ENCODE results near the gene PRSS27. TPM values are rescaled to one million over a fixed set of nuclear protein-coding genes. Genes with fewer than 3 reads are reported as not detected.
"Not testable (repeated sequence)": the region's sequence is repeated elsewhere in the genome, so short reads cannot be mapped to it uniquely, and the experiment has no call there.

PRSS27 gene
- total RNA-seq, 2 experiments from 2014 or later, result 1.5 to 1.7 TPM

DNA sequence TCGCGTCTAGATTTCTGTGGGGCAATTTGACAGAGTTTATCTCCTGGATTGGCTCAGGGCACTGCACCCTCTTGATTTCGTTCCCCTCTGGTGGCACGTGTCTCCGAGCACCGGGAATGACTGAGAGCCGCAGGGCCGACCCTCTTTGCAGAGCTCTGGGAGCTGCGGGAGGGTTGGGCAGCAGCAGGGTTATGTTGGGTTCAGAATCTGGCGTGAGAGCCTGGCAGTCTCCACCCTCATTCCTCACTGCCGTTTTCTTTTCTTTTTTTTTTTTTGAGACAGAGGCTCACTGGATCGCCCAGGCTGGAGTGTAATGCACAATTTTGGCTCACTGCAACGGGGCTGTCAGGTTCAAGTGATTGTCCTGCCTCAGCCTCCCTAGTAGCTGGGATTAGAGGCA is 30.6 kb downstream of the PRSS27 start:
- H3K4me1 Mint-ChIP-seq, result peaks cover 24% of the 10 kb centered on the region

DNA sequence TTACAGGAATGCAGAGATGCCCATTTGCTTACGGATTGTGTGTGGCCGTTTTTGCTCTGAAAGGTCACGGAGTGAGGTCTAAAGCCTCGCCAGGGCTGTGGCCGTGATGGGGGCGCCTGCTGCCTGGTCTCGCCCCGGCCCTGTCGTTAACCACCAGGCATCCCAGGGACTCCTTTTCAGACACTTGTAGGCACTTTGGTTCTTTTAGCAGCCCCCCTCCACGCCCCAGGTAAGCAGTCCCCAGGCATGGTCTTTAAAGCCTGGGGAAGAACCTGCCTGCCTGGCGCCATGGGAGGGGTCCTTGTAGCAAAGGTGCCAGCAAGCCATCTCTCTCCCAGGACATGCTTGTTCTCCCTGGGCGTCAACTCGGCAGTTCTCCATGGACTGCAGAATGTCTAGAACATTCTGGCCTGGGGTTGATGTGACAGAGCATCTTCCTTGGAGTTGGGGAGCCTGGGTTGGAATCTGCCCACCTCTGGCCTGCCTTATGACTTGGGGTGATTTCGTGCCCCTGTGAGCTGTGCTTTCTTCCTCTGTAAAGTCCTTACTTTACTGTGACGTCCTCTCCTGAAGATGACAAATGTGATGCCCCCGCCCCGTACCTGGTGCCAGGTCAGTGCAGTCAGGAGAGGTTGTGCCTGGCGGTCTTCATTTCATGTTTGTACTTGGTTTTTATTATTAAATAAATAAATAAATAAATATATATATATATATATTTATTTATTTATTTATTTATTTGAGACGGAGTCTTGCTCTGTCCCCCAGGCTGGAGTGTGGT is 32.3 kb downstream of the PRSS27 start:
- ChIA-PET CTCF (no interaction called here), POLR2A (no interaction called here)
- Mint-ChIP-seq H3K27me3 (no peaks in the 10 kb centered on the region), H3K9me3 (no peaks in the 10 kb centered on the region), H3K36me3 (ENCODE audit: low read depth) (peaks cover 3% of the 10 kb centered on the region), H3K4me1 (peaks cover 29% of the 10 kb centered on the region), H3K27ac (peak overlapping the region; percentile 71), H3K4me3 (peak overlapping the region; percentile 52)
- no peak for DNase-seq

More for the DNA sequence above, 30.6 kb downstream of the PRSS27 start:
- DNase-seq; H3K36me3 Mint-ChIP-seq (ENCODE audit: low read depth); H3K4me3 Mint-ChIP-seq; H3K9me3 Mint-ChIP-seq; H3K27me3 Mint-ChIP-seq; H3K27ac Mint-ChIP-seq; CTCF ChIA-PET; POLR2A ChIA-PET: not testable (repeated sequence)

DNA sequence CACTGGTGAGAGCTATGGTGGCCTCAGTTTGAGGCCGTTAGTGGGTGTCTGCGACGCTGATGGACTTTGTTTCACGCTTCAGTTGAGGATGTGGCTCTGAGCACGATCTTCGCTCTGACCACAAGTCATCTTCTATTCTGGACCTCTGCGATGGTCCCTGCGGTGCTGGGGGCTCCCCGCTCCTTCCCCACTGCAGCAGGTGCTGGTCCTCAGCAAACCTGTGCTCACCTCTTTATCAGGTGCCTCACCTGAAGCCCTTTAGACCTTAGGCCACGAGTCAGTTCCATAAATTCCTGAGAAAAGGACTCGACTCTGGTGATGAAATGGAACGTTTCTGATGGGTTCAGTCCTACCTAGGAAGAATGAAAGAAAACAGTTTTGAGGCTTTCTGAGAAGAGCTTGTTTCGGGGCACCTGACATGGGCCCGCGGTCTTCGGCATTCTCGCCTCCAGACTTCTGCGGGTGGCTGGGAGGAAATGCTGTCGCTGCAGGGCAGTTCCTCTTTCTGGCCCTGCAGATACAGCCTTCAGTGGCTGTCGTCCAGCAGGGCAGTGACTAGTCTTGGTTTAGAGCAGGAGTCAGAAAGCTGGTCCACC is 33.0 kb downstream of the PRSS27 start:
- DNase-seq, result peak; percentile 21
- POLR2A ChIA-PET, result no interaction called here

DNA sequence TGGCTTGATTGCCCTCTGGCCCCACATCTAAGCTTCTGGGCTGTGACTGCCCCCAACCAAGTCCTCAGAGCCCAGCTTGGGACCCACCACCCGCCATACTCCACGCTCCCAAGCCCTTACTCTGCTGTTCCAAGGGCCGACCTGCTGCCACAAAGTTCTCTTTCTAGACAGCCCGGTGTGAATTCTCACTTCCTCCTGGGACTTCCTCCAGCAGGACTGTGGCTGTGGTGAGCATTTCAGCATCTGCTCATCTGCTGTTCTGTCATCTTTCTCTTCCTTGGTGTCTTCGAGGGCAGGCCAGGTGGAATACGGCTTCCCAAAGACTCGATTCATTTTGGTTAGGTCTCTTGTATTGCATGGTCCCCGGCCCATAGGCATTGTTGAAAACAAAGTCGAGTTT is 33.9 kb downstream of the PRSS27 start:
- CTCF ChIA-PET; DNase-seq; H3K27me3 Mint-ChIP-seq; H3K27ac Mint-ChIP-seq; H3K4me3 Mint-ChIP-seq; POLR2A ChIA-PET; H3K9me3 Mint-ChIP-seq; H3K36me3 Mint-ChIP-seq (ENCODE audit: low read depth): not testable (repeated sequence)
- peaks cover 36% of the 10 kb centered on the region for H3K4me1 Mint-ChIP-seq

More for the DNA sequence above, 33.0 kb downstream of the PRSS27 start:
- CTCF ChIA-PET, result no interaction called here
- Mint-ChIP-seq H3K4me1 (peaks cover 31% of the 10 kb centered on the region), H3K27me3 (no peaks in the 10 kb centered on the region), H3K36me3 (ENCODE audit: low read depth) (peaks cover 6% of the 10 kb centered on the region), H3K9me3 (no peaks in the 10 kb centered on the region), H3K4me3 (peak overlapping the region; percentile 52), H3K27ac (peak overlapping the region; percentile 71)

DNA sequence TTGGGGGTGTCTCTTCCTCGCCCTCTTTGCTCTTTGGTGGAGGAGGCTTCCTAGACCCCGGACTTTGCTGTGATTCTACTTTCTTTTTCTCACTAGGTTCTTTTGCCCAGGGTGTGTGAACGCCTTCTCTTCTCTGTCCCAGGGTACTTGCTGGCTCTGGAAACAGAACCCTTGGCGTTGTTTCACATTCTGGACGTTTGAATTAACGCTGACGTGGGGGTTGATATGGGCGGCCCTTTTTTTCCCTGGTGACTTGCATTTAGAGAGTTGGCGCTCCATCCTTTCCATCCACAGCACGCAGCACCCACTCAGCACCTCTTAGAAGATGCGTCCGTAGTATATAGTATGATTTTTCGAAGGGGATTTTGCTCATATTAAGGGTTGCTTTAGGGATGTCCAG is 37.0 kb downstream of the PRSS27 start:
- peak; percentile 33 for DNase-seq
- Mint-ChIP-seq H3K4me3 (peak overlapping the region; percentile 99), H3K27ac (peak overlapping the region; percentile 88), H3K4me1 (peaks cover 35% of the 10 kb centered on the region)
- not testable (repeated sequence) for H3K27me3 Mint-ChIP-seq; H3K9me3 Mint-ChIP-seq; H3K36me3 Mint-ChIP-seq (ENCODE audit: low read depth)
- ChIA-PET POLR2A (interaction anchor here (0.8 to 1.0 kb wide), 2 partner anchors 10 to 37 kb away, joined by 3 to 4 read pairs; partner anchors contain the start of gene PRSS27), CTCF (interaction anchor here (0.7 kb wide), 1 partner anchor 10 kb away, joined by 3 read pairs; no protein-coding TSS in a partner anchor)

DNA sequence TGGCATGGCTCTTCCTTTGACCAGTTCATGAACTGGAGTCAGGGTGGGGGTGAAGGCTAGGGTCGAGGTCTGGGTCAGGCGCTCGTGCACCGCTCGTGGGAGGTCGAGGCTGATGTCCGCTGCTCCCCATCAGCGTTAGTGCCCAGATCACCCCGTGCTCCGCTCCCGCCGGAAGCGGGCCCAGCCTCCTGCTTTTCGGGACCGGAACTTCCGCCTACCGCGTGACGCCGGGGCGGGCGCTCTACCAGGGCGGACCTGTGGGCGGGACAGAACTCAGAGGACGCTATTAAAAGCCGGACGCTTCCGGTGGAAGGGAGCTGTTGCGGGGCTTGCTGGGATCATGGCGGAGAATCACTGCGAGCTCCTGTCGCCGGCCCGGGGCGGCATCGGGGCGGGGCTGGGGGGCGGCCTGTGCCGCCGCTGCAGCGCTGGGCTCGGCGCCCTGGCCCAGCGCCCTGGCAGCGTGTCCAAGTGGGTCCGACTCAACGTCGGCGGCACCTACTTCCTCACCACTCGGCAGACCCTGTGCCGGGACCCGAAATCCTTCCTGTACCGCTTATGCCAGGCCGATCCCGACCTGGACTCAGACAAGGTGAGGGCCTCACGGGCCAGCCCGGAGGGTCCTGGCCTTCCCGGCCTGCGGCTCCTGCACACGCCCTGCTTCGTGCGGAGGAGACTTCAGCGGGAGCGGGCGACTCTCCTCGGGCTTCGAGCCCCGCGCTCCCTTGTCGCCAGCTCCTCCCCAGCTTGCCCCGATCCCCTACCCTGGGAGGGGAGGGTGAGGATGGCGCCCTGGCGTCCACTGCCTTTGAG is 37.6 kb downstream of the PRSS27 start, which contains the start of gene KCTD5:
KCTD5 (plus strand) TSS at position 315 of the 813 bp plus-strand sequence; CDS start at position 341, 26 bp downstream.
- Mint-ChIP-seq H3K27me3 (no peaks in the 10 kb centered on the region), H3K36me3 (ENCODE audit: low read depth) (peaks cover 3% of the 10 kb centered on the region), H3K4me1 (peaks cover 30% of the 10 kb centered on the region), H3K27ac (peak within 1 kb of the TSS; percentile 92), H3K4me3 (peak within 1 kb of the TSS; percentile 99), H3K9me3 (no peaks in the 10 kb centered on the region)
- ChIA-PET POLR2A (interaction anchor here (0.6 to 1.0 kb wide), 3 partner anchors 9 to 1349 kb away, joined by 3 to 6 read pairs (median 4); partner anchors contain the start of genes BAIAP3 and PRSS27), CTCF (interaction anchor here (0.6 to 0.7 kb wide), 2 partner anchors 9 to 661 kb away, joined by 3 read pairs; no protein-coding TSS in a partner anchor)
- peak; percentile 96 for DNase-seq

DNA sequence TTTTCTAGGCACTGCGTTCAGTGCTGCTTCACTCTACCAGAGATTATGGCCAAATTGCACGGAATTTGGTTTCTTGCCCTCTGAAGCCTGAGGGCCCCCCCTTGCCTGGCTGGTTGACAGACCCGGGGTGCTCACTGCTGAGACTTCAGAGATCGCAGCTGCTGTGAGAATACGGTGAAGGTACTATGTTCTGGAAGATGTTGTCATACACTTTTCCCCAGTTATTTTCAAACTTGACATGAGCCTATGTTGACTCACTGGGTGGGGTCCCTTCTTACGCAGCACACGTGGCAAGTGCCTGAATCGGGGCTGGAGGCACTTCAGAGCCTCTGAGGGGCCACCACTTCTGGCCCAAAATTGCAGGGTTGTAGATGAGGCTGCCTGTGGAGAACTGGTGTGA is 39.7 kb downstream of the PRSS27 start:
- CTCF ChIA-PET, result interaction anchor here (1.0 kb wide), 1 partner anchor 12 kb away, joined by 3 read pairs; no protein-coding TSS in a partner anchor
- POLR2A ChIA-PET, result not testable (repeated sequence)

DNA sequence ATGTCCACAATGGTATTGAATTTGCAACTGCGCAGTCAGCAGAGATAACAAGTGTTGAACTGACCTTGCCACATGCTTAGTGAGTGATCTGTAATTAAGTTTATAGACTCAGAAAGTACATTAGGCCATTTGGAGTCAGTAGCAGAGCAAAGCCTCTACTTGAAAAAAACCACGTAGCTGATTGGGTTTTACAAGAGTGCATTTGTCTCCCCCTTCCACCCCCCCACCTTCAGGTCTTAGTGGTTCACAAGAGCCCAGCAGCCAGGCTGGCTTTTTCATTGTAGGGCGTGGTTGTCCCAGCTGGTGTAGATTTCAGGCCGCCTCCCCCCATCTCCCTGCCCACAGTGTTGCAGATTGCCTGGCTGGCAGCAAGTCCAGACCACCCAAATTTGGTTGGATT is 40.1 kb downstream of the PRSS27 start:
- CTCF ChIA-PET, result interaction anchor here (1.0 kb wide), 1 partner anchor 11 kb away, joined by 3 read pairs; no protein-coding TSS in a partner anchor
- H3K4me1 Mint-ChIP-seq, result peaks cover 19% of the 10 kb centered on the region
- POLR2A ChIA-PET; DNase-seq; H3K9me3 Mint-ChIP-seq; H3K4me3 Mint-ChIP-seq; H3K27me3 Mint-ChIP-seq; H3K36me3 Mint-ChIP-seq (ENCODE audit: low read depth); H3K27ac Mint-ChIP-seq: not testable (repeated sequence)

More for the DNA sequence above, 39.7 kb downstream of the PRSS27 start:
- H3K9me3 Mint-ChIP-seq; H3K27me3 Mint-ChIP-seq; DNase-seq; H3K36me3 Mint-ChIP-seq (ENCODE audit: low read depth); H3K4me3 Mint-ChIP-seq; H3K27ac Mint-ChIP-seq: not testable (repeated sequence)
- peaks cover 19% of the 10 kb centered on the region for H3K4me1 Mint-ChIP-seq

DNA sequence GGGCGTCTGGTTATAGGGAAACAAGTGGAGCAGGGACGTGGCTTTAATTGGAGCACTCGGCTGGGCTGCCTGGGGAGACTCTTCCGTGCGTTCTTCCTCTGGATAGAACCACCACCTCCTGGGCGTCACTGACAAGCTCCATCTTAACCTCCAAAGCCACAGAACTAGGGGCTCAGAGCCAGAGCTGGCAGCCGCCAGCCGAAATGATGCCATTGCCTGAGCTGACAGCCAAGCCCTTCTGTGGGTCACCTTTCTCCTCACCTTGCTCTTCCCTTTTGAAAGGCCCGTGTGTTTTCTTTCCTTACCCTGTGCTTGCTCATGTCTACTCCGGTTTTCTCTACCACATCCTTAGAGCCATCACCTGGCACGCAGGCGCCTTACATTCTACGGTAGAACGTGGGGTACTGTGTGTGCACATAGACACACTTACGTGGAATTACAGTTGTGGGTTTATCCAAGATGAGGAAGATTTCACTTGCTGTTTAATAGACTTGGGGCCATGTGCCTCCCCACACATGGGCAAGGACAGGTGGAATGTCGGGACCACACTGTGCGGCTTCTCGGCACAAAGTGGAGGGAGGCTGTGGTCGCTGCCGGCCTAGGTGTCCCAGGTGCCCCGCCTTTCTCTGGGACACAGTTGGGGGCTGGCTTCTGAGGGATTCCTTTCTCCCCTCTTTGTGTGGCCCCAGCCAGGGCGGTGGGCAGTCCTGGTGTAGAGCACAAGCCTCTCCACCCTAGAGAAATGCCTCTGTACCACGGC is 41.6 kb downstream of the PRSS27 start:
- H3K4me1 Mint-ChIP-seq, result peaks cover 16% of the 10 kb centered on the region
- CTCF ChIA-PET, result interaction anchor here (1.3 kb wide), 1 partner anchor 15 kb away, joined by 3 read pairs; no protein-coding TSS in a partner anchor
- H3K27me3 Mint-ChIP-seq; H3K9me3 Mint-ChIP-seq; H3K4me3 Mint-ChIP-seq; H3K36me3 Mint-ChIP-seq (ENCODE audit: low read depth); H3K27ac Mint-ChIP-seq; POLR2A ChIA-PET; DNase-seq: not testable (repeated sequence)

DNA sequence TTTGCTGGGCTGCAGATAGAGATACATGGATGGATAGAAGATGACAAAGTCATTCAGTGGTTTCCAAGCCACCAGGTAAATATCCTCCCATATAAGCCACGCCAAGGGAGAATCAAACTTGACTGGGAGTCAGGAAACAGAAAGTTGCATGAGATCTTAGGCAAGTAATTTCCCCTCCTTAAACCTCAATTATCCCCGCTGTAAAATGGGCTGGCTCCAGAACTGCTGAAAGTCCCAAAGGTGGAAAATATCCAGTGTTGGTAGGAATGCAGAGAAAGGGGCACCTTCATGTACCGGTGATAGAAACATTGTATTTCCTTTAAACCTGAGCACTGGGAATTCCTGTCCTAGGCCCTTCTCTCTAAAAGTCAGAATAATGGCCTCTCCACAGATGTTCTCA is 43.1 kb downstream of the PRSS27 start:
- H3K9me3 Mint-ChIP-seq; H3K27me3 Mint-ChIP-seq; H3K4me3 Mint-ChIP-seq; CTCF ChIA-PET; H3K27ac Mint-ChIP-seq; POLR2A ChIA-PET; DNase-seq; H3K36me3 Mint-ChIP-seq (ENCODE audit: low read depth): not testable (repeated sequence)
- H3K4me1 Mint-ChIP-seq, result peaks cover 15% of the 10 kb centered on the region

DNA sequence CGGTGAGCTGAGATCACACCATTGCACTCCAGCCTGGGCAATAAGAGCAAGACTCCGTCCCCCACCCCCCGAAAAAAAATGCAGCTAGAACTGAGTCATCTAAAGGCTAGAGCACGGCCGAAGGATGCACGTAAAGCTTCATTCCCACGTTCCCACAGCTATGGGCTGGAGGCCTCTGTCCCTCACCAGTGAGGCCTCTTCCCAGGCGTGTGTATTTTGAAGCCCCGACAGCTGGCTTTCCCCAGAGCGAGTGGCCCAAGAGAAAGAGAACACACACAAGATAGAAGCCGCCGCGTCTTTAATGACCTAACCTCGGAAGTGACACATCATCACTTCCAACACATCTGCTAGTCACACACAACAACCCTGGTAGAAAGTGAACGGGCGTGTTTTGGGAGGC is 44.3 kb downstream of the PRSS27 start:
- no peak overlapping the region for H3K27ac Mint-ChIP-seq
- DNase-seq, result no peak
- ChIA-PET CTCF (no interaction called here), POLR2A (no interaction called here)
- H3K4me1 Mint-ChIP-seq, result peaks cover 19% of the 10 kb centered on the region
- H3K27me3 Mint-ChIP-seq, result no peaks in the 10 kb centered on the region
- H3K4me3 Mint-ChIP-seq, result no peak overlapping the region
- no peaks in the 10 kb centered on the region for H3K9me3 Mint-ChIP-seq
- H3K36me3 Mint-ChIP-seq (ENCODE audit: low read depth), result no peaks in the 10 kb centered on the region

DNA sequence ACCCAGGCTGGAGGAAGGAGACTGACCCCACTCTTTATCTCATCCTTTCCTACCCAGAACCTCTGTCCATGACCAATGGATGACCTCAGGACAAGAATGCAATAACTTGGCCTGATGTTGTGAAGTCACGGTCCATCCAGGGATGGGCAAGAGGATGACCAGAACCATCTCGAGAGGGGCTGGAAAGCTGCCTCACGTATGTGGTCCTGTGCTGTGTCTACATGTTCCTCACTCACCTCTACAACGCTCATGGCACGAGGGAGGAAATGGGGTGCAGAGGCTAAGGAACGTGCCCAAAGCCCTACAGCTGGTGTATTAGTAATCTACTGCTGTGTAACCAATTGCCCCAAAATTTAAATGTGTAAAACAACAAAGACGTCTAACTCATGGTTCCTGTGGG is 45.0 kb downstream of the PRSS27 start:
- no peak overlapping the region for H3K4me3 Mint-ChIP-seq

More for the DNA sequence above, 45.0 kb downstream of the PRSS27 start:
- peaks cover 2% of the 10 kb centered on the region for H3K36me3 Mint-ChIP-seq (ENCODE audit: low read depth)
- no peak overlapping the region for H3K27ac Mint-ChIP-seq
- H3K27me3 Mint-ChIP-seq, result no peaks in the 10 kb centered on the region
- ChIA-PET CTCF (no interaction called here), POLR2A (no interaction called here)
- peaks cover 22% of the 10 kb centered on the region for H3K4me1 Mint-ChIP-seq
- no peak for DNase-seq
- no peaks in the 10 kb centered on the region for H3K9me3 Mint-ChIP-seq

All from activated CD4-positive, alpha-beta T cell treated with anti-CD3 and anti-CD28 coated beads, Interleukin-2, amount 10 ng/mL, durations not matched to agents 7 days and 5 days (primary cell).